SHP77 treated with DMSO at 0.1 percent for 48 hours (cell line): ENCODE results near the gene S100A8.
"Not testable (repeated sequence)": the region's sequence is repeated elsewhere in the genome, so short reads cannot be mapped to it uniquely, and the experiment has no call there.

Experiments
- DNase-seq: peaks from one replicate; lab custom pipeline; 2025; lab: John Stamatoyannopoulos, UW

S100A8 gene

GRCh38 chr1:153390938-153391710 lies at the start of gene S100A8:
S100A8 (minus strand) TSS chr1:153391073; CDS start chr1:153390535, 538 bp downstream.
- no peak for DNase-seq

- DNase-seq: no peak
Measured at GRCh38 chr1:153439273-153439672, 48.4 kb upstream of the S100A8 start.

- no peak for DNase-seq
Measured at GRCh38 chr1:153438599-153438998, 47.7 kb upstream of the S100A8 start.

- no peak for DNase-seq
Measured at GRCh38 chr1:153437236-153437635, 46.4 kb upstream of the S100A8 start.

- no peak for DNase-seq
Measured at GRCh38 chr1:153434746-153435455, 44.0 kb upstream of the S100A8 start.

GRCh38 chr1:153432874-153433681 lies 42.2 kb upstream of the S100A8 start:
- DNase-seq: no peak

GRCh38 chr1:153431928-153432327 lies 41.1 kb upstream of the S100A8 start:
- DNase-seq: no peak

GRCh38 chr1:153431427-153431826 lies 40.6 kb upstream of the S100A8 start:
- DNase-seq: no peak

GRCh38 chr1:153431002-153431401 lies 40.1 kb upstream of the S100A8 start:
- no peak for DNase-seq

GRCh38 chr1:153430561-153430960 lies 39.7 kb upstream of the S100A8 start:
- no peak for DNase-seq

GRCh38 chr1:153430166-153430553 lies 39.3 kb upstream of the S100A8 start:
- no peak for DNase-seq

GRCh38 chr1:153429266-153430165 lies 38.6 kb upstream of the S100A8 start:
- peak; percentile 66 for DNase-seq

GRCh38 chr1:153428791-153429190 lies 37.9 kb upstream of the S100A8 start:
- no peak for DNase-seq

- no peak for DNase-seq
Measured at GRCh38 chr1:153428073-153428638, 37.3 kb upstream of the S100A8 start.

GRCh38 chr1:153426809-153427208 lies 35.9 kb upstream of the S100A8 start:
- DNase-seq: no peak

GRCh38 chr1:153422450-153423068 lies 31.7 kb upstream of the S100A8 start:
- peak; percentile 16 for DNase-seq

- DNase-seq: no peak
Measured at GRCh38 chr1:153420306-153420705, 29.4 kb upstream of the S100A8 start.

- not testable (repeated sequence) for DNase-seq
Measured at GRCh38 chr1:153419436-153419793, 28.5 kb upstream of the S100A8 start.

- not testable (repeated sequence) for DNase-seq
Measured at GRCh38 chr1:153418758-153419435, 28.0 kb upstream of the S100A8 start.
